ENCODE data around the gene ELMO1. TPM values are rescaled to one million over a fixed set of nuclear protein-coding genes. Genes with fewer than 3 reads are reported as not detected.

Gene ELMO1
- not detected in 2 replicates for total RNA-seq (2014; rRNA removed; shearing (Covaris generic); ENCODE audit: low replicate concordance)

DNA sequence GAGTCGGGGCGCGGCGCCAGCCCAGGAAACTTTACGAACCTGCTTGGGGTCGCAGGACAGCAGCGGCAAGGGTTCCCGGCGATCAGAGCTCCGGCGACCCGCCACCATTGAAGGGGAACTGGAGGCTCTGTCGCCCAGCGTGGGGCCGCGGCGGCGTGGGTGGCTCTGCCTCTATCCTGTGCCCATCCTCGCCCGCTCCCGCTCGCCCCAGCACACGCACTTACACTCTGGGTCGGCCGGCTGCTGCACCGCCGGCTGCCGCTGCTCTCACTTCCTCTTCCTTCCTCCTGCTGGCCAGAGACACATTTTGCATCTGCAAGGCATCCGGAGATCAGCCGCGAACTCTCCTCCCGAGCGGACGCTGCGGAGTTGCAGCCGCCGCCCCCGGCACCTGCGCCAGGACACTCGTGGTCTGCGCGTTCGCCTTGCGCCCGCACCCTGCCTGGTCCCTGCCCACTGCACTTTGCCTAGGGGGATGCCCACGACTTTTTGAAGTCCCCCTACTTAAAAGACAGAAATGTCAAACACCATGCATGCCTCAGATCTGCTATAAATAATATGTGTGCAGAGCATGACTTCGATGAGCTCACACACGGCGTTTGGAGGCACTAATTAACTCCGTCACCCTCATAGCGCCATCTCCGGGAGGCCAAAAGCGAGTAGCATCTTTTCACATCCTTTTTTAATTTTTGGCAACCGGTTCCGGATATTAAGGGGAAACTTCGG is at the start of gene ELMO1:
TSS of gene ELMO1 (minus strand) at position 229 of the 726 bp plus-strand sequence. CDS start 106,174 bp downstream, outside the sequence.
- peak within 1 kb of the TSS; percentile 42 for H3K4me3 ChIP-seq
- no peaks in the 10 kb centered on the region for H3K36me3 ChIP-seq
- H3K9me3 ChIP-seq, result no peaks in the 10 kb centered on the region
- DNase-seq, result peak; percentile 65
- peaks cover 24% of the 10 kb centered on the region for H3K27me3 ChIP-seq

- no peaks in the 10 kb centered on the region for H3K27me3 ChIP-seq
- no peak overlapping the region for H3K4me3 ChIP-seq
- no peaks in the 10 kb centered on the region for H3K9me3 ChIP-seq
- H3K36me3 ChIP-seq, result no peaks in the 10 kb centered on the region
- DNase-seq, result no peak
Measured at GRCh38 chr7:37497576-37497975, 48.9 kb upstream of the ELMO1 start.

GRCh38 chr7:37495574-37496184 is 47.0 kb upstream of the ELMO1 start:
- H3K27me3 ChIP-seq, result no peaks in the 10 kb centered on the region
- DNase-seq, result no peak
- no peaks in the 10 kb centered on the region for H3K36me3 ChIP-seq
- no peaks in the 10 kb centered on the region for H3K9me3 ChIP-seq
- no peak overlapping the region for H3K4me3 ChIP-seq

- DNase-seq, result no peak
- no peaks in the 10 kb centered on the region for H3K27me3 ChIP-seq
- H3K36me3 ChIP-seq, result no peaks in the 10 kb centered on the region
- no peaks in the 10 kb centered on the region for H3K9me3 ChIP-seq
- no peak overlapping the region for H3K4me3 ChIP-seq
Measured at GRCh38 chr7:37494926-37495325, 46.3 kb upstream of the ELMO1 start.

- Histone ChIP-seq H3K4me3 (no peak overlapping the region), H3K27me3 (no peaks in the 10 kb centered on the region), H3K36me3 (no peaks in the 10 kb centered on the region), H3K9me3 (no peaks in the 10 kb centered on the region)
- DNase-seq, result no peak
Measured at GRCh38 chr7:37493810-37494209, 45.1 kb upstream of the ELMO1 start.

- DNase-seq, result no peak
- no peak overlapping the region for H3K4me3 ChIP-seq
- no peaks in the 10 kb centered on the region for H3K9me3 ChIP-seq
- H3K36me3 ChIP-seq, result no peaks in the 10 kb centered on the region
- H3K27me3 ChIP-seq, result no peaks in the 10 kb centered on the region
Measured at GRCh38 chr7:37493123-37493522, 44.5 kb upstream of the ELMO1 start.

GRCh38 chr7:37491919-37492694 is 43.4 kb upstream of the ELMO1 start:
- H3K36me3 ChIP-seq, result no peaks in the 10 kb centered on the region
- DNase-seq, result no peak
- no peaks in the 10 kb centered on the region for H3K9me3 ChIP-seq
- H3K27me3 ChIP-seq, result no peaks in the 10 kb centered on the region
- no peak overlapping the region for H3K4me3 ChIP-seq

DNA sequence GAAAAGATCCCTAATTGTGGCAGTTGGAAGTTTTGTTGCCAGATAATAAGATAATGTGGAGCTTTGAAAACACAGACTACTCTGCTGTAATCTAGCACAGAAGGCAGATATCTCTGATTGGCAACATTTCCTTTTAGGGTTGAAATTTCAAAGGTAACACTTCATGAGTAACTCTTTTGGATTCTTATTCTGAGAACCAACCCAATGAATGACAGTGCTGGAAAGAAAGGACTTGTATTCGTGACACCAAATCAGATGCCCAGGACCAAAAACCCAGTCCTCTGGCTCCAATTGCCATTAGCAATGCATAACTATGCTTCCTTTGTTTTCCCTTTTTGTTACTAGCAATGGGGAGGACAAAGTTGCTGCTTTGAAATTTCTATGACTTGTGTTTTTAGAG is 41.0 kb upstream of the ELMO1 start:
- Histone ChIP-seq H3K4me3 (no peak overlapping the region), H3K27me3 (no peaks in the 10 kb centered on the region), H3K36me3 (no peaks in the 10 kb centered on the region), H3K9me3 (no peaks in the 10 kb centered on the region)
- DNase-seq, result no peak

DNA sequence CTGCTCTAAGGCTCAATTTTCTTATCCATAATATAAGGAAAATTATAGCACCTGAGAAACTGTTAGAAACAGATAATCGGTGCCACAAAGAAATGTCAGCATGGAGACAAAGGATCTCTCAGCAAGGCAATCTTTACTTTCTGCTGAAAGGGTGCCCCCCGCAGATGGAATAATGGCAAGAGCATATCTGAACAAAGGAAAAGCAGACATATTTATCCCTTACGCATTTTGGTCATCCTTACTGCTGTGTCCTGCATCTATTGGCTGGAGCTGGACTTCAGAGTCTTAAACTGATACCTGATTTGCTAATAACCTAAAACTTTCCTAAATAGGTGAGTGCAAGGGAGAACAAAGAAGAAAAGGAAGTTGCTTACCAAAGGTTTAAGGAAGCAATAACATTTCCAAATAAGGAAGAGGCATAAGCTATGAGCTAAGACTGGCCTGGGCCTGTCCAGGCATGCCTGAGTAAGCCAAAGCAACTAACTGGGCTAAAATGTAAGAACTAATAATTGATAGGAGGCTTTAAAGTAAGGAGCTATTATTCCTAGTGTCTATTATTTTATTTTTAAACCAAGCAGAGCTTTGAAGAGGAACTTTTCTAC is 39.6 kb upstream of the ELMO1 start:
- no peaks in the 10 kb centered on the region for H3K36me3 ChIP-seq
- H3K4me3 ChIP-seq, result no peak overlapping the region
- no peaks in the 10 kb centered on the region for H3K9me3 ChIP-seq
- no peak for DNase-seq
- no peaks in the 10 kb centered on the region for H3K27me3 ChIP-seq

- no peak for DNase-seq
- Histone ChIP-seq H3K4me3 (no peak overlapping the region), H3K9me3 (no peaks in the 10 kb centered on the region)
Measured at GRCh38 chr7:37484426-37485073, 35.9 kb upstream of the ELMO1 start.

DNA sequence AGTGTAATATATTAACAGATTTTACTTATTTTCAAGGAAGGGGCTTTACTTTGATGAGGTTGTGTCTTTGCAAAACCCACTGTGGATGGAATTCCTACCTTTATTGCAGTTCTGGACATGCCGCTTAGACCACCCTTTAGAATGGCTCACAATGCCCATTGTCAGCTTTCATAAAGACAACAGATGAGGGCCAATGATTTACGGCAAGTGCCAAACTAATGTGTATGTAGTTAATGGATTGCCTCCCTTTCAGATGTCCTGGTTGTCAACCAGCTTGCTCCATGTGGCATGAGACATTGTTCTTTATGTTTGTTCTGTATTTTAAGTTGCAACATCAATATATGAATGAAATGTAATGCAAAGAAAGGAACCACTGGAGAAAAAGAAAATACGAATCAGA is 35.0 kb upstream of the ELMO1 start:
- no peak overlapping the region for H3K4me3 ChIP-seq
- no peaks in the 10 kb centered on the region for H3K9me3 ChIP-seq
- no peak for DNase-seq
- H3K27me3 ChIP-seq, result no peaks in the 10 kb centered on the region
- no peaks in the 10 kb centered on the region for H3K36me3 ChIP-seq

More at GRCh38 chr7:37484426-37485073, 35.9 kb upstream of the ELMO1 start:
- Histone ChIP-seq H3K36me3 (no peaks in the 10 kb centered on the region), H3K27me3 (no peaks in the 10 kb centered on the region)

DNA sequence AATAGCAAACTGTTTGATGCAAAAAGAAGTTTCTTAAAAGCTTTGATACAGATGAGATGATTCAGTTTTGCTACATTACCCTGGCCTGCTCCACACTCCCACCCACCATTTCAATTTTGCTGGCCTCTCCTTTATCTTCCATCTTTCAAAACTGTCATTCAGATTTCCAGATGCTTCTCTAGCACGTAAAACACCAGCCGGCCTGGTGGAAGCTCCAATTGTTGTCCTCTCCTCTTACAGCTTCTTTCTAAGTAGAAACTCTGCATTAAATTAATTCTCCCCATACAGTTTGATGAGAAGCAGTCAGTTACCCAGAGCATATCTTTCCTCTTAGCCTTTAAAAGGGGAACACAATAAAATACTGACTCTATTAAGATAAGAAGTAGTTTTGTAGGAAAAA is 34.3 kb upstream of the ELMO1 start:
- Histone ChIP-seq H3K36me3 (no peaks in the 10 kb centered on the region), H3K4me3 (no peak overlapping the region), H3K9me3 (no peaks in the 10 kb centered on the region), H3K27me3 (no peaks in the 10 kb centered on the region)
- DNase-seq, result no peak

- H3K4me3 ChIP-seq, result no peak overlapping the region
- H3K9me3 ChIP-seq, result no peaks in the 10 kb centered on the region
- no peak for DNase-seq
- no peaks in the 10 kb centered on the region for H3K27me3 ChIP-seq
- no peaks in the 10 kb centered on the region for H3K36me3 ChIP-seq
Measured at GRCh38 chr7:37482505-37482904, 33.8 kb upstream of the ELMO1 start.

GRCh38 chr7:37481722-37482288 is 33.1 kb upstream of the ELMO1 start:
- Histone ChIP-seq H3K9me3 (no peaks in the 10 kb centered on the region), H3K4me3 (no peak overlapping the region), H3K27me3 (no peaks in the 10 kb centered on the region), H3K36me3 (no peaks in the 10 kb centered on the region)
- DNase-seq, result no peak

DNA sequence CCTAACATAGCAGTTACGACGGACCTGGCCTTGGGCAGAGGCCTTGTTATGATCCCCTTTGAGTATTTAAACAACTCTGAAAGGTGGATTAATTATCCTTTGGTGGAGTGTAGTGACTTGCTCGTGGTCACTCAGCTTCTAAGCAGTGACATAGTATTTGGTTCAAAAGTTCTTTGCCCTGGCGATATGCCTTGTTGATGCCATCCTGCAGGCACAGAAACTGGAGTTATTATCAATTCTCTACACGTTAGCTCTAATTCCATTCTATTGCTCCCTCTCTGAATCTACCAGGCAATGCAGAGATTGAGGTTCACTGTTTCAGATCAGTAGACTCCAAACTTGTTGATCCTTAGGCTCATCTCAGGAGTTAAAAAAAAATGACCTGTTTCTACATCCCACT is 32.5 kb upstream of the ELMO1 start:
- no peaks in the 10 kb centered on the region for H3K36me3 ChIP-seq
- H3K9me3 ChIP-seq, result no peaks in the 10 kb centered on the region
- DNase-seq, result no peak
- no peaks in the 10 kb centered on the region for H3K27me3 ChIP-seq
- H3K4me3 ChIP-seq, result no peak overlapping the region
